Measurements from ENCODE around the gene KLHL30.

The KLHL30 gene

GRCh38 chr2:238098901-238099713 is 39.4 kb upstream of the KLHL30 start:
- H3K36me3 ChIP-seq, result peaks cover 12% of the 10 kb centered on the region
- DNase-seq, result no peak
- H3K27me3 ChIP-seq, result no peaks in the 10 kb centered on the region
- TF ChIP-seq, protein P1, sequence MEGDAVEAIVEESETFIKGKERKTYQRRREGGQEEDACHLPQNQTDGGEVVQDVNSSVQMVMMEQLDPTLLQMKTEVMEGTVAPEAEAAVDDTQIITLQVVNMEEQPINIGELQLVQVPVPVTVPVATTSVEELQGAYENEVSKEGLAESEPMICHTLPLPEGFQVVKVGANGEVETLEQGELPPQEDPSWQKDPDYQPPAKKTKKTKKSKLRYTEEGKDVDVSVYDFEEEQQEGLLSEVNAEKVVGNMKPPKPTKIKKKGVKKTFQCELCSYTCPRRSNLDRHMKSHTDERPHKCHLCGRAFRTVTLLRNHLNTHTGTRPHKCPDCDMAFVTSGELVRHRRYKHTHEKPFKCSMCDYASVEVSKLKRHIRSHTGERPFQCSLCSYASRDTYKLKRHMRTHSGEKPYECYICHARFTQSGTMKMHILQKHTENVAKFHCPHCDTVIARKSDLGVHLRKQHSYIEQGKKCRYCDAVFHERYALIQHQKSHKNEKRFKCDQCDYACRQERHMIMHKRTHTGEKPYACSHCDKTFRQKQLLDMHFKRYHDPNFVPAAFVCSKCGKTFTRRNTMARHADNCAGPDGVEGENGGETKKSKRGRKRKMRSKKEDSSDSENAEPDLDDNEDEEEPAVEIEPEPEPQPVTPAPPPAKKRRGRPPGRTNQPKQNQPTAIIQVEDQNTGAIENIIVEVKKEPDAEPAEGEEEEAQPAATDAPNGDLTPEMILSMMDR (IDR thresholded peaks at IDR 0.05; ENCODE audit: low read depth, low read length), result no peak
- peaks cover 10% of the 10 kb centered on the region for H3K4me1 ChIP-seq
- peak overlapping the region; percentile 36 for H3K4me3 ChIP-seq (ENCODE audit: low read depth, low read length)
- H3K9me3 ChIP-seq, result no peaks in the 10 kb centered on the region

GRCh38 chr2:238099714-238100048 is 38.8 kb upstream of the KLHL30 start:
- H3K36me3 ChIP-seq, result peaks cover 9% of the 10 kb centered on the region
- TF ChIP-seq, protein P1 (IDR thresholded peaks at IDR 0.05; ENCODE audit: low read depth, low read length), result no peak
- no peaks in the 10 kb centered on the region for H3K9me3 ChIP-seq
- H3K27me3 ChIP-seq, result no peaks in the 10 kb centered on the region
- no peak for DNase-seq
- peaks cover 10% of the 10 kb centered on the region for H3K4me1 ChIP-seq
- no peak overlapping the region for H3K4me3 ChIP-seq (ENCODE audit: low read depth, low read length)

DNA sequence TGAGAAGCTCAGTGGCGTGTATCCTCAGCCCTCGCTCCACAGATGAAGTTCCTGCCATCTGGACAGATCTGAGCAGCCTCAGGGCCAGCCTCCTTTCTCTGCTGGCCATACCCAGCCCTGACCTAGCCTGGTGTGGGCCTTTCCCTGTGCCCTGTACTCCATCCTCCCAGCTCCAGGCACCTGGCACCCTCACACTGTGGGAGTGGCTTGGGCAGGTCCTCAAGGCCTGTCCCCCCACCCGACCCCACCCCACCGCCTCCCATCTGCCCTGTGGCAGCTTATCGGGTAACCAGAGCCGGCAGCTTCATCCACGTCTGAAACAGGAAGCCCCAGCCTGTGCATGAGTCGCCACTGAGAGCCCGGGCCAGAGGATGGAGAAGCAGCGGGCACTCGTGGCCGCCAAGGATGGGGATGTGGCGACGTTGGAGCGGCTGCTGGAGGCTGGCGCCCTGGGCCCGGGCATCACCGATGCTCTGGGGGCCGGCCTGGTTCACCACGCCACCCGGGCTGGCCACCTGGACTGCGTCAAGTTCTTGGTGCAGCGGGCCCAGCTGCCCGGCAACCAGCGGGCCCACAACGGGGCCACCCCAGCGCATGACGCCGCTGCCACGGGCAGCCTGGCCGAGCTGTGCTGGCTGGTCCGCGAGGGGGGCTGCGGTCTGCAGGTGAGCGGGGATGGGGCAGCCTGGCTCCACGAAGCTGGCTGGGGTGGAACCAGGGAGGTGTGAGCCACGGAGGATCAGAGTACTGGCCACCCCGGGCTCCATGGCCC is 38.2 kb upstream of the KLHL30 start, which contains the start of gene ESPNL:
ESPNL (plus strand) TSS at position 292 of the 772 bp plus-strand sequence; CDS start at position 372, 80 bp downstream.
- peak; percentile 51 for DNase-seq
- no peaks in the 10 kb centered on the region for H3K9me3 ChIP-seq
- peaks cover 10% of the 10 kb centered on the region for H3K4me1 ChIP-seq
- no peaks in the 10 kb centered on the region for H3K27me3 ChIP-seq
- no peak within 1 kb of the TSS for H3K4me3 ChIP-seq (ENCODE audit: low read depth, low read length)
- H3K36me3 ChIP-seq, result peaks cover 4% of the 10 kb centered on the region
- TF ChIP-seq, protein P1 (IDR thresholded peaks at IDR 0.05; ENCODE audit: low read depth, low read length), result no peak

DNA sequence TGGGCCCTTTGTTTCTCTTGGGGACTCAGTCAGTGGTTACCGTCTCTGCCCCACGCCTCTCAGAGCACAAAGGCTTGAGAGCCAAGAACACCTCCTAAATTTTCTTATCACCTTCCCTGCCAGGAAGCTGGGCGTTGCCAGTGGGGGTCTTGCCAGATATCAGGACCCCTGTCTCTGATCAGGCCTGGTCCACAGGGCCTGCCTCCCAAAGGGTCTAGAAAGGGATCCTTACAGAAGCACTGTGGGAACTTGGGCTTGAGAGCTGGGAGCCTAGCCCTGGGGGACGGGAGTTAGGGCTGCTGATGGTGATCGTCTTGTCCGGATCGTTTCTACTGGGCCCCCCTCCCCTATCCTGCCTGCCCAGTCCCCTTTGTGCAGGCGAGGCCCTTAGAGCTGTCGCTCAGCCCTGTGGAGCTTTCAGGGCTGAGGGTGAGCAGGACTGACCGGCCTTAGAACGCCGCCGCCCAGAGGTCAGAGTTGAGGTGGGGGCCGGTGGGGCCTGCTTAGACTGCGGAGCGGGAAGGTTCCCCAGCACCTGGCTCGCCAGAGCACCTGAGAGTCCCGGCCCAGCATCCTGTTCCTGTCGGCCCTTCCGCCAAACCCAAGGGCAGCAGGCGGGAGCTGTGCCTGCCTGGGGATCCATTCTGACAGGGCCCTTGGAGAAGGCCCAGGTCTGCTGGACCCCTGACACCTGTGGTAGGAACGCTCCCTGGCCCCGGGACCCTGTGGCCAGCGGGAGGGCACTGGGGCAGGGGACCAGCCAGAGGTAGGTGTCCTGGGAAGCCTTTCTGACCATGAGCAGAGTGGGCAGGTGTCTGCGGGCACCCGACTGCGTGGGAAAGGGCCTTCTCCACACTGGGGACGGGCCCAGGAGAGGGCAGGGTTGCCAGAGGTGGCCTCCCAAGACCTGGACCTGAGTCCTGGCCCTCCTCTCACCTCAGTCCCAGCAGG is 37.4 kb upstream of the KLHL30 start:
- peaks cover 10% of the 10 kb centered on the region for H3K4me1 ChIP-seq
- H3K27me3 ChIP-seq, result no peaks in the 10 kb centered on the region
- H3K36me3 ChIP-seq, result no peaks in the 10 kb centered on the region
- DNase-seq, result no peak
- TF ChIP-seq, protein P1 (IDR thresholded peaks at IDR 0.05; ENCODE audit: low read depth, low read length), result no peak
- H3K9me3 ChIP-seq, result no peaks in the 10 kb centered on the region
- H3K4me3 ChIP-seq (ENCODE audit: low read depth, low read length), result no peak overlapping the region

- H3K9me3 ChIP-seq, result no peaks in the 10 kb centered on the region
- no peak overlapping the region for H3K4me3 ChIP-seq (ENCODE audit: low read depth, low read length)
- no peak for DNase-seq
- peaks cover 10% of the 10 kb centered on the region for H3K4me1 ChIP-seq
- TF ChIP-seq, protein P1 (IDR thresholded peaks at IDR 0.05; ENCODE audit: low read depth, low read length), result no peak
- no peaks in the 10 kb centered on the region for H3K27me3 ChIP-seq
- no peaks in the 10 kb centered on the region for H3K36me3 ChIP-seq
These were observed 36.3 kb upstream of the KLHL30 start for GRCh38 chr2:238101891-238102841.

Measured in BE2C (cell line).